Endothelial cell (in vitro differentiated cells): ENCODE measurements around the gene NOX5. TPM values are rescaled to one million over a fixed set of nuclear protein-coding genes. Genes with fewer than 3 reads are reported as not detected.

ENCODE experiments used
- DNase-seq: peaks from one replicate; pipeline ENCODE4 v3.0.0; 2021; ENCODE audit warnings: low spot score
- H3K27ac Mint-ChIP-seq: one replicate; pipeline ENCODE4 v1.8.0; 2021; ENCODE audit warnings: mixed read lengths, inconsistent platforms; ENCODE audit not compliant: unreplicated experiment
- H3K27me3 Mint-ChIP-seq: one replicate; pipeline ENCODE4 v1.8.0; 2021; ENCODE audit warnings: mild to moderate bottlenecking, moderate library complexity, mixed read lengths, inconsistent platforms; ENCODE audit not compliant: unreplicated experiment
- H3K36me3 Mint-ChIP-seq: one replicate; pipeline ENCODE4 v1.8.0; 2021; ENCODE audit warnings: mild to moderate bottlenecking, low read depth, mixed read lengths, inconsistent platforms; ENCODE audit not compliant: unreplicated experiment
- H3K4me1 Mint-ChIP-seq: one replicate; pipeline ENCODE4 v1.8.0; 2021; ENCODE audit warnings: mild to moderate bottlenecking, mixed read lengths, inconsistent platforms; ENCODE audit not compliant: unreplicated experiment
- H3K4me3 Mint-ChIP-seq: one replicate; pipeline ENCODE4 v1.8.0; 2021; ENCODE audit warnings: mild to moderate bottlenecking, mixed read lengths, inconsistent platforms; ENCODE audit not compliant: unreplicated experiment
- H3K9me3 Mint-ChIP-seq: one replicate; pipeline ENCODE4 v1.8.0; 2021; ENCODE audit warnings: mixed read lengths, inconsistent platforms; ENCODE audit not compliant: unreplicated experiment
- long read RNA-seq: library from polyadenylated mRNA; unstranded; transcript quantifications from one replicate; pipeline ENCODE4 v2.0.0, GENCODE V29; 2020; ENCODE audit not compliant: unreplicated experiment
- total RNA-seq: library from RNA; stranded (reverse); fragmentation: NEBNext Ultra II Directional; extraction: Animal tissue kit (Norgen Biotek cat#: 25700); gene quantifications from one replicate; pipeline ENCODE4 v1.2.1, GENCODE V29; 2021; ENCODE audit not compliant: unreplicated experiment
- TF ChIP-seq, protein P1 (sequence below): fragments of 200-600 bp; sonication (generic); IDR thresholded peaks from one replicate; pipeline ENCODE4 v1.5.0; 2021; ENCODE audit warnings: antibody characterized with exemption; ENCODE audit not compliant: unreplicated experiment

NOX5 gene, protein sequence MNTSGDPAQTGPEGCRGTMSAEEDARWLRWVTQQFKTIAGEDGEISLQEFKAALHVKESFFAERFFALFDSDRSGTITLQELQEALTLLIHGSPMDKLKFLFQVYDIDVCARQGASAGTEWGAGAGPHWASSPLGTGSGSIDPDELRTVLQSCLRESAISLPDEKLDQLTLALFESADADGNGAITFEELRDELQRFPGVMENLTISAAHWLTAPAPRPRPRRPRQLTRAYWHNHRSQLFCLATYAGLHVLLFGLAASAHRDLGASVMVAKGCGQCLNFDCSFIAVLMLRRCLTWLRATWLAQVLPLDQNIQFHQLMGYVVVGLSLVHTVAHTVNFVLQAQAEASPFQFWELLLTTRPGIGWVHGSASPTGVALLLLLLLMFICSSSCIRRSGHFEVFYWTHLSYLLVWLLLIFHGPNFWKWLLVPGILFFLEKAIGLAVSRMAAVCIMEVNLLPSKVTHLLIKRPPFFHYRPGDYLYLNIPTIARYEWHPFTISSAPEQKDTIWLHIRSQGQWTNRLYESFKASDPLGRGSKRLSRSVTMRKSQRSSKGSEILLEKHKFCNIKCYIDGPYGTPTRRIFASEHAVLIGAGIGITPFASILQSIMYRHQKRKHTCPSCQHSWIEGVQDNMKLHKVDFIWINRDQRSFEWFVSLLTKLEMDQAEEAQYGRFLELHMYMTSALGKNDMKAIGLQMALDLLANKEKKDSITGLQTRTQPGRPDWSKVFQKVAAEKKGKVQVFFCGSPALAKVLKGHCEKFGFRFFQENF
- total RNA-seq, result not detected
- long read RNA-seq, result 0 reads

DNA sequence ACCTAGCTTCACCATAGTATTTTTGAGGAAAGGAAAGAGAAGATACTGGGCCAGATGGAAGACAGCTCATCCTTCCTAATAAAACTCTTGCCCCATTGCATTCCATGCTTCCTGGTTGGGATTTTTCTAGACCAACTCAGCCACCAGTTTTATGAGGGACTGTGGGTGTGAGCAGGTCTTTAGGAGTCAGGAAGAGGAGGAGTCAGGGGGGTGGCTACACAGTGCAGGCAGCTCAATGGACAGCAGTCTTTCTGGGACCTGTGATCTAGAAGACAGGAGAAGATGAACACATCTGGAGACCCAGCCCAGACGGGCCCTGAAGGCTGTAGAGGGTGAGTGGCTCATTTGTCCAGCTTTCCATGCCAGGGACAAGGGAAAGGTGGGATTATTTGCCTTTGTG lies at the start of gene NOX5:
Gene NOX5, plus strand, starts transcription at position 242 of the 400 bp plus-strand sequence. Its CDS starts 41 bp downstream, at position 283.
- no peaks in the 10 kb centered on the region for H3K4me1 Mint-ChIP-seq
- no peak for DNase-seq
- TF ChIP-seq, protein P1, sequence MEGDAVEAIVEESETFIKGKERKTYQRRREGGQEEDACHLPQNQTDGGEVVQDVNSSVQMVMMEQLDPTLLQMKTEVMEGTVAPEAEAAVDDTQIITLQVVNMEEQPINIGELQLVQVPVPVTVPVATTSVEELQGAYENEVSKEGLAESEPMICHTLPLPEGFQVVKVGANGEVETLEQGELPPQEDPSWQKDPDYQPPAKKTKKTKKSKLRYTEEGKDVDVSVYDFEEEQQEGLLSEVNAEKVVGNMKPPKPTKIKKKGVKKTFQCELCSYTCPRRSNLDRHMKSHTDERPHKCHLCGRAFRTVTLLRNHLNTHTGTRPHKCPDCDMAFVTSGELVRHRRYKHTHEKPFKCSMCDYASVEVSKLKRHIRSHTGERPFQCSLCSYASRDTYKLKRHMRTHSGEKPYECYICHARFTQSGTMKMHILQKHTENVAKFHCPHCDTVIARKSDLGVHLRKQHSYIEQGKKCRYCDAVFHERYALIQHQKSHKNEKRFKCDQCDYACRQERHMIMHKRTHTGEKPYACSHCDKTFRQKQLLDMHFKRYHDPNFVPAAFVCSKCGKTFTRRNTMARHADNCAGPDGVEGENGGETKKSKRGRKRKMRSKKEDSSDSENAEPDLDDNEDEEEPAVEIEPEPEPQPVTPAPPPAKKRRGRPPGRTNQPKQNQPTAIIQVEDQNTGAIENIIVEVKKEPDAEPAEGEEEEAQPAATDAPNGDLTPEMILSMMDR, result no peak
- no peaks in the 10 kb centered on the region for H3K9me3 Mint-ChIP-seq
- no peaks in the 10 kb centered on the region for H3K27me3 Mint-ChIP-seq
- H3K36me3 Mint-ChIP-seq, result peaks cover 4% of the 10 kb centered on the region
- no peak within 1 kb of the TSS for H3K4me3 Mint-ChIP-seq
- no peak within 1 kb of the TSS for H3K27ac Mint-ChIP-seq

DNA sequence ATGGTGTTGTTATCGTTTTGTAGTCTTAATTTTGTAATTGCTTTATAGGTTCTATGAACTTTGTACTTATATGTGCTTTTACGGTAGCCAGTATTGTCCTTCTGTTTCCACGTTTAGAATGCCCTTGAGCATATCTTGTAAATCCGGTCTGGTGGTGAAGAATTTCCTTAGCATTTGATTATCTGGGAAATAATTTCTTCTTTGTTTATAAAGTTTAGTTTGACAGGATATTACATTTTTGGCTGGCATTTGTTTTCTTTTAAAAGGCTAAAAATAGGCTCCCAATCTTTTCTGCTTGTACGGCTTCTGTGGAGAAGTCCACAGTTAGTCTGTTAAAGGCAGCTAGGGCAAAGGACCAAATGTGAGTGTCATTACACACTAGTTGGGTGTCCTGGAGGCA lies 47.5 kb upstream of the NOX5 start:
- Mint-ChIP-seq H3K4me1 (no peaks in the 10 kb centered on the region), H3K27me3 (no peaks in the 10 kb centered on the region), H3K27ac (no peak overlapping the region), H3K9me3 (peaks cover 10% of the 10 kb centered on the region), H3K4me3 (no peak overlapping the region), H3K36me3 (peaks cover 8% of the 10 kb centered on the region)
- no peak for DNase-seq
- TF ChIP-seq, protein P1, result no peak

DNA sequence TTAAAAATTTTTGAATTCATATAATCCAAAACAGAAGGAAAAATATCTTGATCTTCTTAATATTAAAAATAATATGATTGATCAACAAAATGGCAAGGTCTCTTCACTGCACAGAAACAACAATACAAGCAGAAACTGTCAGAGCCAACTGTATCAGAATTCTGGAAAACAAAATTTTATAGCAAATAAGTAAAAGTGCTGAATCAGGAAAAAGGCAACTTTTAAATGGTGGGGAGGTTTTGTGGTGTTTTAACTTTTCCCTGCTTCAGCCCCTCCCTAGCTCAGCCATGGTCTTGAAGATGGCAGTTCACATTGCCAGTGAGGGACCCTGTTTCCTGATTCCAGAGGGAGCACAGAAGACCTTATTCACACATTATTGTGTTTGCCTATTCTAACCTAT lies 46.5 kb upstream of the NOX5 start:
- Mint-ChIP-seq H3K27ac (no peak overlapping the region), H3K27me3 (no peaks in the 10 kb centered on the region), H3K4me3 (no peak overlapping the region), H3K36me3 (peaks cover 8% of the 10 kb centered on the region), H3K9me3 (peaks cover 10% of the 10 kb centered on the region), H3K4me1 (peaks cover 4% of the 10 kb centered on the region)
- TF ChIP-seq, protein P1, result no peak
- no peak for DNase-seq

DNA sequence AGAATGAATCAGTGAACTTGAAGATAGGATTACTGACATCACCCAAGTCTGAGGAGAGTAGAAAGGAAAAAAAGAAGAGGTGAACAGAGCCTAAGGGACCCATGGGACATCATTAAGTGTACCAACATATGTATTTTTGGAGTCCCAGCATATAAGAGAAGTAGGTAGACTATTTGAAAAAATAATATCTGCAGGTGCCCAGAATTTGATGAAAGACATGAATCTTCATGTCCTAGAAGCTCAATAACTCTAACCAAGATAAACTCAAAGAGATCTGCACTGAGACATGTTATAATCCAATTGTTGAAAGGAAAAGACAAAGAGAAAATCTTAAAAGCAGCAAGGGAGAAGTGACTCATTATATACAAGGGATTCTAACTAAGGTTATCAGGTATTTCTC lies 45.2 kb upstream of the NOX5 start:
- Mint-ChIP-seq H3K36me3 (peaks cover 8% of the 10 kb centered on the region), H3K4me3 (no peak overlapping the region), H3K27me3 (no peaks in the 10 kb centered on the region), H3K9me3 (peaks cover 6% of the 10 kb centered on the region), H3K27ac (no peak overlapping the region), H3K4me1 (peaks cover 4% of the 10 kb centered on the region)
- no peak for DNase-seq
- TF ChIP-seq, protein P1, result no peak
